Measurements from ENCODE around the gene BOK.

The BOK gene

DNA sequence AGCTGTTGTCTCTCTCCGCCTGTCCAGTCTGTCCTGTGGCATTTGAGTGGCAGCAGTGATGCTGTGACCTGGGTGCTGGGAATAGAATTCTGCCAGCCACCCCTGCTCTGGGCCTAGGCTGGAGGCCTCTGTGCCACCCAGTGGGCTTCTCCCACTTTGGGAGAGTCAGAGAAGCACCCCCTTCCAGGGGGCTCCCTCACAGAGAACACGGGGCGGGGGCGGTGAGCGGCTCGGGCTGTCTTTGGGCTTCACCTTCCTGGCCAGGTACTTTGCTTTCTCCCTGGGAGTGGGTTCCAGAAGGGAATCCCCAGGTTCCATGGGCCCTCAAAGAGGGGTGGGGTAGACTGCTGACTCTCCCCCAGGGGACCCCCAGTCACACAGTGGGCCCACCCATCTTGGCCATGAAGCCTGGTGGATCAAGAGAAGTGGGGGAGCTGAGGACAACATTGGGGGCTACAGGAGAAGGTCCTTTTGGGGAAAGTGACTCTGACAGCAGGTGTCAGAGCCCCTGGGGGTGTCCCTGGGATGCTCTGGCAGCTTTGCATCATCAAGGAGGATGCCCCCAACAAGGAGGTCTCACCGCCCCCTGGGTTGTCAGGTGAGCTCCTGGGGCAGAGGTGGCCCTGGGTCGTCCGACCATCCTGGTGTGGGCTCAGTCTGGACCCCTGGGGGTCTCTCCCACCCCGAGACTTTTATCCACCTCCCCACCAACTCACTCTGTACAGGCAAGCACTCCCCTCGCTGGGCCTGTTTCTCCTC lies 18.8 kb upstream of the BOK start:
- no peak for DNase-seq

DNA sequence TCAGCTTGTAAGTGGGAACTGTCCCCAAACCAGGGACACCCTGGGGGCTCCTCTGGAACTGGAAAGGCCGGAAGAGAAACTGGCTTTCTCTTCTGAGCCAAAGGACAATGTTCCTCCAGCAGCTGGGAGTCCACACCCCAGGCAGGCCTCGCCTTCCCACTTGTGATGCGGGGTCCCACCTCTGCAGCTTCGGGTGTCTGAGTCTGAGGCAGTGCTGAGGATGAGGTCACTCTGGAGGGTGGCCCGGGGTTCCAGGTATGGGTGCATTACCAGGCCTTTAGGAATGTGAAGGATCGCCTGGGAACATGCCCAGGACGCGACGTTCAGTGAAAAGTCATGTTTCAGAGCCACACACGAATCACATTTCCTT lies 18.2 kb upstream of the BOK start:
- DNase-seq: no peak

GRCh38 chr2:241540771-241541561 lies 17.6 kb upstream of the BOK start:
- DNase-seq: peak; percentile 4

- no peak for DNase-seq
Measured at GRCh38 chr2:241541564-241542277, 16.8 kb upstream of the BOK start.

DNA sequence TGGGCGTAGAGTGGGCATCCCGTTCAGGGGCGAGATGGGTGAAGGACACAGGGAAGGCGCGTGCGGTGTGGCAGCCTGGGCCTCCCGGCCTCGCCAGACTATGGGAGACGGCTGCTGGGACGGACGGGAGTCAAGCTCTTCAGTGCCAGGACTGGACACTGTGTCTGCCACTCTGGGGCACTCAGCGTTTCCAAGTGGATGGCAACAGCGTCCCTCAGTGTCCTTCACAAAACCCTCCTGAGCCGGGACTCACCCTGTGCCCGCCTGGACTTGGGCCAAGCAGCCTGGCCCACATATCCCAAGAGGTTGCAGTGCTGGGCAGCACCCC lies 16.3 kb upstream of the BOK start:
- no peak for DNase-seq

- DNase-seq: no peak
Measured at GRCh38 chr2:241545106-241545505, 13.4 kb upstream of the BOK start.

GRCh38 chr2:241545523-241546473 lies 12.7 kb upstream of the BOK start:
- DNase-seq: no peak

DNA sequence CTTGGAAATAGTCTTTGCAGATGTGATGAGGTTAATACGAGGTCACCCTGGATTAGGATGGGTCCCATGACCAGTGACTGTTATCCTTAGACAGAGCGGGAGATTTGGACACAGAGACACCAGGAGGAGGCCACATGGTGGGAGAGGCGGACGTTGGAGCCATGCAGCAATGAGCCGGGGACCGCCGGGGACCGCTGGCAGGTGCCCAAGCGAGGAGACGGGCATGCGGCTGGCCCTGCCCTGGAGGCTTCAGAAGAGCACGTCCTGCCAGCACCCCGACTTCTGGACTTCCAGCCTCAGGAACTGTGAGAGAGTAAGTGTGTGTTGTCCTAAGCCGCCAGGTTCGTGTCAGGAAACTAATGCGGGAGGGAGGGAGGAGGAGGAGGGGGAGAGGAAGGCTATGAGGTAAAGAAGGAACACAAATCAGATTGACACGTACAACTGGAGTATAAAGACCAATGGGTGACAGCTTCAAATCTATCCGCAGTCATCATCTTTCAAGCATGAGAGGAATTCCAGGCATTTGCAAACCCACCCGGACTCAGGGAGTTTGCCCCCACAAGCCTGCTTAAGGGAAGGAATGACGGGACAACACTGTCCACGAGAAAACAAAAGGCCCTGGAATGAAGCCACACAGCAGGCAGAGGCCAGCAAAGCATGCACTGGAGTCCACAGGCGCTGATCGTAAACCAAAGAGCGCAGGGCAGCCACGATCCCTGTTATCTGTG lies 11.6 kb upstream of the BOK start:
- DNase-seq: no peak

GRCh38 chr2:241547781-241548450 lies 10.6 kb upstream of the BOK start:
- DNase-seq: no peak

DNA sequence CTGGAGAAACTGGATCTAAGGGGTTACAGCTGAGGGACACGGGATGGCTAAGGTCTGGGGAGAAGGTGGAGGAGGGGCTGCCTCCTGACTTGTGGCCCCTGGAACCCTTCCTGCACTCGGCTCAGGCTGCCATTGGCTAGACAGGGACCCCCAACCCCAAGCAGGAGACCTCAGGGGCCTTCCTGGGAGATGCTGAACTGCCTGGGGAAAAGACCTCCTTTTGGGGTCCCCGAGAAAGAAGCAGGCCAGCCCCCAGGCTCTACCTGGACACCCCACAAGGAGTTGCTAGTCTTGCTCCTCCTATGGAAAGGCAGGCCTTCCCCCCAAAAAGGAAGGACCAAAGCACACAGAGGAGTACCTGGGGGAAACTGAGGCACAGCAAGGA lies 10.1 kb upstream of the BOK start:
- DNase-seq: no peak

- DNase-seq: peak; percentile 58
Measured at GRCh38 chr2:241550616-241551580, 7.6 kb upstream of the BOK start.

DNA sequence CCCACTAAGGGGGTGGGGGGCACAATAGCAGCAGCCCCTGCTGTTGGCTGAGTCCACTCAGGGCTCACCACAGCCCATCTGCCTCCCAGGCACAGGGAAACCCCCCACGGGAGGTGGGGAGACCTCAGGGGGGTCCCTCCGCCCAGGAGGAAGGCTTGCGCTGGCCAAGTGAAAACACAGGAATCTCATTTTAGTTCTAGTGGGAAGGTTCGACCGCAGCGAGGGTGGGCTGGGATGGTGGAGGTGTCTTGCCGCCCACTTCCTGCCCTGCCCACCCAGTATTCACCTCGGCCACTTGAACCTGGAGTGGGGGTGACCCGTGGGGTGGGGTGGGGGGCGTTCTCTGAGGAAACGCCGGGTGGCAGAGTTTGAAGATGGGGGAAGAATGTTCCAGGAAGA lies 6.9 kb upstream of the BOK start:
- no peak for DNase-seq

DNA sequence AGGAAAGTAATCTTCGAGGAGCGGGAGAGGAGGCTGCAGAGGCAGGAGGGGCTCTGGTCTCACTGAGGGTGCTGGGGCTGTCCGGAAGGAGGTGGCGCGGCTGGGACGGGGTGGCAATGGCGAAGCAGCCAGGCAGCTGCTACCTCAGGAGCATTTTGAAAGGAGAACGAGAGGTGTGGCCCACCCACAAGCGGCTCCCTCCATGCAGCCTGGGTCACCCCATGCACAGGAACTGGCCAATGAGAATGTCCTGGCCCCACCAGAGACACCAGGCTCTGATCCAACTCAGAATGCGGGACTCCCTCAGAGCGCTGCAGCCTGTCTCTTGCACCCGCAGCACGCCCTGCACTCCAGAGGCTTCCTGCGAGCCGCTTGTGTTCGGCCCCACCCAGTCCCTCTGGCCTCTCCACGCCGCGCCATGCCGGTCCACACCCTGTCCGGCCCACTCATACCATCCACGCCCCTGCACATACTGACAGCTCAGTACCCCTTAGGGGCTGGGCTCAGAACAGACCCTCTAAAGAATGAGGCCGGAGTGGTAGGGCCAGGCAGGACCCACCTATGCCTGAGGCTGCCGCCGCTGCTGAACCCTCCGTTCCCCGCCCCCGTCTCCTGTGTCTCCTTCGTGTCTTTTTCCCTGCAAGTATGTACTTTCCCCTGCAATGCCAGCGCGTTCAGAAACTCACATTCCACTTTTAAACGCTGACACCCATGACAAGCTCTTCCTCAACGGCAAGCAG lies 6.4 kb upstream of the BOK start:
- no peak for DNase-seq

DNA sequence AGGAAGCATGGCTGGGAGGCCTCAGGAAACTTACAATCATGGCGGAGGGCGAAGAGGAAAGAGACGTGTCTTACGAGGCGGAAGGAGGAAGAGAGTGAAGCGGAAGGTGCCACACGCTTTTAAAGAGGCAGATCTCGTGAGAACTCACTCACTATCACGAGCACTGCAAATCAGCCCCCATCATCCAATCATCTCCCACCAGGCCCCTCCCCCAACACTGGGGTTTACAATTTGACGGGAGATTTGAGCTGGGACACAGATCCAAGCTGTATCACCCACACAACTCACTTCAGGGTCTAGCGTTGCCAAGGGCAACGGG lies 5.1 kb upstream of the BOK start:
- no peak for DNase-seq

- no peak for DNase-seq
Measured at GRCh38 chr2:241553981-241554380, 4.6 kb upstream of the BOK start.

DNA sequence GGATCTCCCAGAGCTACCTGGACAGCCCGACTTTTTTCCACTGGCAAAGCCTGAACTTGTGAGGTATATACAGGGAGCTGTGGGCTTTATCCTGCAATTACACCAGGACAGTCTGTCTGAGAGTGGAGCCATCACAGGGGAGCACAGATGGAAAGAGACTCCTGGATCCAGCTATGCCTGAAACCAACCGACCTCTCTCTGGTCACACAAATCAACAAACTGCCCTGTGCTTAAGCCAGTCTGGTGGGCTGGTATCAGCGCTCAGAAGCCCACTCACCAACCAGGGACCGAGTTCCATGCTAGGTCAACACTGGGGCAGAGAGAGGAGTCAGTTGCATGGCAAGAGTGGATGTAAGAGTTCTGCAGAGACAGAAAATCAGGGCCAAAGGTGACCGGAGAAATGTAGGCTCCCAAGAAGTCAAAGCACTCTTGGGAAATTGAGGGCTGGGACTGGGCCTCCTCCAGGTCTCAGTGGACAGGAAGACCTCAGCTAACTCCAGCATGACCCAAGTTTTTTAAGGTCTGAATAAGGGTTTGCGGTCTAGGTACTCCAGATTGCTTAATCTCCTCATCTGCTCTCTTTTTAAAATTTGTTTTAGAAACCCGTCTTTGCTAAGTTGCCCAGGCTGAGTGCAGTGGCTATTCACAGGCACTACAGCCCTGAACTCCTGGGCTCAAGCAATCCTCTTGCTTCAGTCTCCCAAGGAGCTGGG lies 3.8 kb upstream of the BOK start:
- DNase-seq: no peak

DNA sequence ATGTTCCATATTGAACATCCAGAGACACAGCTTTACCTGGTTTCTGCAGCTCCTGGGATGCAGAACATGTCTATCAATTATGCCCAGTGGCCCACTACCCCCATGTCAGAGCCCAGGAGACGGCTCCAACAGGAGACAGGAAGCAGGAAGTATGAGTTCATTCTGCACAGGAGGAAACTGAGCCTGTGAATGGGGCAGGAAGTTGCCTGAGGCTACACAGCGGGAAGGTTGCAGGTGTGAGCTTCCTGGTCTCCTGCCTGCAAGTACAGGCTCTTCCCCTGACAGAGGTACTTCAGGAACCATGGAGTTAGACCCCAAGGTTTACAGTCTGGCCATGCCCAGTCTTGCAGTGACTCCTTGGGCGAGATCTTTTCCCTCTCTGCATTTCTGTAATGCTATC lies 2.8 kb upstream of the BOK start:
- DNase-seq: no peak

DNA sequence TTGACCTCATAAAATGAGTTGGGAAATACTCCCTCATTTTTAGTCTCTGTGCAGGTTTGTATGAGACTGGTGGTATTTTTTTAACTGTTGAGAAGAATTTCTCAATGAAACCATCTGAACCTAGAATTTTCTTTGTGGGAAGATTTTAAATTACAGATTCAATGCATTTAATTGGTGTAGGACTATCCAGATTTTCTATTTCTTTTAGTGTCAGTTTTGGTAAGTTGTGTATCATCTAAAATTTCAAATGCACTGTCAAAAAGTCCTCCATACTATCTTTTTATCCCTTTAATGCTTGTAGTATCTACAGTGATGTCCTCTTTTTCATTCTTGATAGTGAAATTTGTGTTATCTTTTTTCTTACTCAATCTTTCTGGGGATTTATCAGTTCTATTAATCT lies 1.8 kb upstream of the BOK start:
- no peak for DNase-seq
